ENCODE data around the gene TRIOBP.

Gene TRIOBP

DNA sequence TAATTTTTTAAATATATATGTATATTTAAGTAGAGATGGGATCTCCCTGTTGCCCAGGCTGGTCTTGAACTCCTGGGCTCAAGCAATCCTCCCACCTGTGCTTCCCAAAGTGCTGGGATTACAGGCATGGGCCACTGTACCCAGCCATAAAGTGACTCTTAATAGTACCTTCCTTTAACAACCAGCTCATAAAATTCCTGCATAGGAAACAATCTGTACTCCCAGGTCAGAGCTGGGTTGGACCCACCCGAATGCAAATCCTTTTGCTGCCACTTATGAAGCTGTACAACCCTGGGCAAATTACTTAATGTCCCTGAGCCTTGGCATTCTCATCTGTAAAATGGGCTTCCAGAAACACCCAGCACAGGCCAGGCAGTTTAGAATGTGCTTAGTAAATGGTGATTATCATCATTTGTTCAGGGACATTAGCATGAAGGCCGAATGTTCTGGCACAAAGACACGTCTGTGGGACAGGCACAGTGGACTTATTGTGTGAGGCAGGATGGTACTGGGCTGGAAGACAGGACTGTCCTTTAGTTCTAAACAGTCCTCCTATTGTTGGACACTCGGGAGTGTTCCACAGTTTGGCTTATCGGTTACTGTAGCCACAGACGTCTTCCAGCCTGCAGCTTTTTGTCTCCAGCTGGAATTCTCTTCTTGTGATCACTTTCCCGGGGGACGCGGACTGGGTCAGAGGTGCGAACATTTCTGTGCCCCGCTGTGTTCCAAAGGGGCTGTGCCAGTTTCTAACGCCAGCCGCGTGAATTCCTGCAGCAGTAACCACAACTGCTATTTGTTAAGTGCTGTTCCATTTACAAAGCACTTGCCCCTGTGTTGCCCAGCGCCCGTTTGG lies 32.4 kb upstream of the TRIOBP start:
- DNase-seq (ENCODE audit: low read depth, low spot score) = no peak

DNA sequence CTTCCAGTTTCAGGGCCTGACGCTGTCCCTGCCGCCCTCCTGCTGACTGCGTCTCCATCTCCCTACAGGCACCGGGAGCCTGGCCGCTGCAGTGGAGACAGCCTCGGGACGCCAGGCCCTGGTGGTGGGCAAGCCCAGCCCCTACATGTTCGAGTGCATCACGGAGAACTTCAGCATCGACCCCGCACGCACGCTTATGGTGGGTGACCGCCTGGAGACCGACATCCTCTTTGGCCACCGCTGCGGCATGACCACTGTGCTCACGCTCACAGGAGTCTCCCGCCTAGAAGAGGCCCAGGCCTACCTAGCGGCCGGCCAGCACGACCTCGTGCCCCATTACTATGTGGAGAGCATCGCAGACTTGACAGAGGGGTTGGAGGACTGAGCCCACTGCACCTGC lies 31.4 kb upstream of the TRIOBP start:
- no peak for DNase-seq (ENCODE audit: low read depth, low spot score)

DNA sequence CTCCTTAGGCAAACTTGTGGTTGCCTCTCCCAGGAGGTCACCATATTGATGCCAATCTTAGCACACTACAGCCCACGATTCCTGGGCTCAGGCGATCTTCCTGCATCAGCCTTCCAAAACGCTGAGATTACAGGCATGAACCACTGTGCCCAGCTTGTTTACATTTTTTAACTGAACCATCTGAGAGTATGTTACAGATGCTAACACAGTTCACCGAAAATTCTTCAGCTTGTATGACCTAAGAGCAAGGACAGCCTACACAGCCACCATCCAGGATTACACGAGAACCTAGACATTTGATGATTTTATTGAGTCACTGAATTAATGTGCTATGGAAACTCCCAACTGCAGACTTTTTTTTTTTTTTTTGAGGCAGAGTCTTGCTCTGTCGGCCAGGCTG lies 27.3 kb upstream of the TRIOBP start:
- no peak for DNase-seq (ENCODE audit: low read depth, low spot score)

DNA sequence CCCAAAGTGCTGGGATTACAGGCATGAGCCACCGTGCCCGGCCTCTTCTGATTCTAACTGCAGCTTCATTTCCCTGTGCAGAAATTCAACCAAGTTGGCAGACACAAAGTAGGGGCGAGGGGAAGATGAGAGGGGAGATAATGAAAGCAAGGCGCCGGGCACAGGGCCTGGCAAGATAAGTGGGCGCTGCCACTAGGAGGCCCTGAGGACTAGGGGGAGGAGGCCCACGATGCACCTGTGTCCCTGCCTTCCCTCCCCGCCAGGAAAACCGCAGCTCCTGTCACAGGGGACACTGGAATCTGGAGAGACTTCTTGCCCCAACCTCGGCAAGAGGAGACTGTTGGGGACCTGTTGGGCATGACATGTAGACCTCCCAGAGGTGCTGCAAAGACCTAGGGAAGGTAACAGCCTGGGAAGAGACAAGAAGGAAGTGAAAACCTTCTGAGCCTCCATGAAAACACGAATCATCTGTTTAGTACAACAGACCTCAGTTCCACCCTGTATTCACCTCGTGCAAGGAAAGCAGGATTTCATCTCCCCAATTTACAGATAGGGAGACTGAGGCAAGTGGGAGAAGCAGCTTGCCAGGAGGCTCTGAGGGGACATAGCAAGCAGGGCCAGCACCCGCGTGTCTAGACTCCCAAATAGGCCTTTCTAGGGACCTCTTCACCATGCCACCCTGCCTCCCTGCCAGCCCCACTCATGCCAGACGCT lies 24.5 kb upstream of the TRIOBP start:
- DNase-seq (ENCODE audit: low read depth, low spot score) = no peak

DNA sequence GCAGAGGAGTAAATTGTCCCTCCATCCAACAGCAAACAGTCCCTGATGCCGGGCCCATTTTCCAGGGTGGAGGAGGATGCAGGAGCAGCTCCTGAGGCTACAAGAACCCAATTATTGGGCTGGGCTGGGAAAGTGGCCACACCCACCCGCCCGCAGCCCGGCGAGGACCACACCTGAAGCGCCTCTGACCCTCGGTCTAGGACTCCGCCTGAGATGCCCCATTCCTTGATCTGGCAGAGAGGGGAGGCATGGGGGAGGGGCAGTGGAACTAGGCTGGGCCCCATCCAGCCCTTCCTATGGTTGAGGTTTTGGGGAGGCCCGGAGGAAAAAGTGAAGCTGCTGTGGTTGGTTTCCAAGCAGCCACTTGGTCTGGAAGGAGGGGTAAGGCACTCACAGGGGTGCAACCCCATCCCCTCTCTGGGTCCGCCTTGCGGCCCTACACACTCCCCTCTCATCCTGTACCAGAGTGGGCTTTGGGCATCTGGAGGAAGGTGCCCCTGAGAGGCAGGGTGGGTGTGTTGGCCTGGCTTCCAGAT lies 23.9 kb upstream of the TRIOBP start:
- DNase-seq (ENCODE audit: low read depth, low spot score) = no peak

DNA sequence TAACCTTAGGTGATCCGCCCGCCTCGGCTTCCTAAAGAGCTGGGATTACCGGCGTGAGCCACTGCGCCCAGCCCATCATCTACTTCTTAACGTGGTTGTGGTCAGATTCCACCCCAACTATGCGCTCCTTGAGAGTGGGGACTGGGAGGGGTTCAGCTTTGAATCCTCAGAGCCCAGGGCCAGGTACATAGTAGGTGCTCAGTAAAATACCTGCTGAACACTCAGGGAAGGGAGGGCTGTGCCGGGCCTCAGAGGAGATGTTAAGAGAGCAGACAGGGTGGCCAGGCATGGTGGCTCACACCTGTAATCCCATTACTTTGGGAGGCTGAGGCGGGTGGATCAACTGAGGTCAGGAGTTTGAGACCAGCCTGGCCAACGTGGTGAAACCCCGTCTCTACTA lies 22.6 kb upstream of the TRIOBP start:
- no peak for DNase-seq (ENCODE audit: low read depth, low spot score)

DNA sequence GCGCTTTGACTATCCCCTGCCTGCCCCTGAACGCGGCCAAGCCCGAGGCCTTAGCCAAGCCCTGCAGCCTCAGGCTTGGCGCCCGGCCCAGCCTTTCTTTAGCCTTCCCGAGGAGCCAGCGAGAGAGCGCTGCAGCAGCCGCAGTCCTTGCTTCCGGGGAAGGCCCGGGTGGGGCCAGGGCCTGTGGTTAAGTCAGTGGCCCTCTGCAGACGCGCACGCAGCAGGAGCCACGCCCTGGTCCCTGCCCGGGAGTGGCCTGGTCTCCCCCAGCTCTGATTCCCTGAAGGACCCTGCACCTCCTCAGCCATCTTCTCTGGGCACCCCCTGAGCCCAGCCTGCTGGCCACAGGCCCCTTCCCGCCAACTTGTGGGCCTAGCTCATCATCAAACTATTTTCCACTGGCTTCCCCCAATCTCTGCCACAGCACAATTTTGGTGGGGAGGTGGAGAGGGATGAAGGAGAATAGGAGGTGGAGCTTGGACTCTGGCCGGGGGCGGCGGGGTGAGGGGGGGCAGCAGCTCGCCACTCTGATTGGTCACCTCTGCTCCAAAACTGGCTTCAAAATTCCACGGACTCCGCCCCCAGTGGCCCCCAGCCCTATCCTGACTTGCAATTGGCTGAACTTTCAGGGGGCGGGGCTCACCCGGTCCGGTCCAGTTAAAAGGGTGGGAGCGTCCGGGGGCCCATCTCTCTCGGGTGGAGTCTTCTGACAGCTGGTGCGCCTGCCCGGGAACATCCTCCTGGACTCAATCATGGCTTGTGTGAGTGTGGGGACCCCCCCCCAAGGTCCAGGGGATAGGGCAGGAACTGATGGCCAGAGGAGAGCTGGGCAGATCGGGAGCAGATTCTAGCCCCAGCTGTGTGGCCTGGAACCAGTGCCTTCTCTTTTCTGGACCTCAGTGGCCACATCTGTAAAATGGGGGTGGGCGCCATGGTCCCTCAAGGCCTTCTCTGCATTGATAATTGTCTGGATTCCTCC lies 21.6 kb upstream of the TRIOBP start, which contains the start of gene LGALS1:
Gene LGALS1, plus strand, starts transcription at position 686 of the 979 bp plus-strand sequence. Its CDS starts 67 bp downstream, at position 753.
- peak; percentile 91 for DNase-seq (ENCODE audit: low read depth, low spot score)

DNA sequence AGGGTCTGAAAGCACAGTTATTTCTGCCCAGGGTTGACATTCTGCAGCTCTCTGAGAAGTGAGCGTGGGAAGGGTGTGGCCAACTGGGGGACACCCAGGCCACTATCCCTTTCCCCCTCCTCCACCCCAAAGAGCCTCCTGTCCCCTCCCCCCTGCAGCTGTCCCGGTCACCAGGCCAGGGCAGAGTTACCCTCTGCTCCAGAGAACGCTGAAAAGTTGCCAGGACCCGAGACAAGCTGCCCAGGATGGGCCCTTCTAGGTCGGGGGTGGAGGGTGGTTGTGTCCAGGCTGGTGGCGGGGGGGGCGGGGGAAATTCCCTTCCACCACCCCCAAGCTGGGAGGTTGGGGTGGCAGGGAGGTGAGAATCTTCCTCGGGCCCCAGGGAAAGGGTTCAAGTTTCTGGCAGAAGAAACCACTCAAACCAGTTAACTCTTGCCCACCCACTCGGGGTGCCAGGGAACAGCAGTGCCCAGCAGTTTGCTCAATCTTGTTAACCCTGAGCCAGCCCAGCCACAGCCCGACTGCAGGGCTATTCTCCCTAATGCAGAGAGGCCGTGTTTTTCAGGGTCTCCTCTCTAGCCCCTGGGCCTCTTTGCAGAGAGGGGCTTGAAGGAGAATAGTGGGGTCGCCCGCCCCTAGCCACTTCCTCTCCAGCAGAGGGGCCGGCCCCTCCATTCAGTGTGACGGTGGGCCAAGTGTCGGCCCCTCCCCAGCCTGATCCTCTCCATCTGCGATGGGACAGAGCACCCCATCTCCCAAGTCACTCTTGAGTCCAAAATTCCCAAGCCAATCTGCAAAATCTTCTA lies 20.7 kb upstream of the TRIOBP start:
- no peak for DNase-seq (ENCODE audit: low read depth, low spot score)

DNA sequence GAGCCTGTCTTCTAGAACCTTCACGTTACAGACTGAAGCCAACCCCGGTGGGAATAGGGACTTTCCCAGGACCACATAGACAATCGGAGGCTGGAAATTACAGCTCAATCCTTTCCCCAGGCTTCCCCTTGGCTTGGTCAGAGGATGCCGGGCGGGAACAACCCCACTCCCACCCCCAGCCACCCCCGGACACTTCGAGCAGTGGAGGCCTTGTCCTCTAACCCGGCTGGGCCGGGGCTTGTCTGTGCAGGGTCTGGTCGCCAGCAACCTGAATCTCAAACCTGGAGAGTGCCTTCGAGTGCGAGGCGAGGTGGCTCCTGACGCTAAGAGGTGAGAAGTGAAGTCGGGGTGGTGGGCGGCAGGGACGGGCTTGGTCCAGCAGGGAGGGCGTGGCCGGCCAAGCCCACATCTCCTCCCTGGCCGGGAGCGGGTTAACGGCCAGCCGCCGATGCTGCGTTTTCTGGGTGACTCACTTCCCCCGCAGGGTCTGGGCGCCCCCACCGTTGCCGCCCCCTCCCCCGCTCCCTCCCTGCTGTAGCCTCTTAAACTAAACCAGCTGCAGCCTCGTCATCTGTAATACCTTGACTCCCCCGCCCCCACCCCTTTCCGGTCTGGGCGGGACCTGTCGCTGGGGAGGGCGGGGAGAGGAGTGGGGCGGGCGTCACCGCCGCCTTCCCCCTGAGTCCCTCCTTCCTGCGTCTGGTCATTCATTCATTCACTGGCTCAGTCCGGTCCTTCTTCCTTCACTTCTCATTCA lies 19.9 kb upstream of the TRIOBP start:
- DNase-seq (ENCODE audit: low read depth, low spot score) = peak; percentile 92

DNA sequence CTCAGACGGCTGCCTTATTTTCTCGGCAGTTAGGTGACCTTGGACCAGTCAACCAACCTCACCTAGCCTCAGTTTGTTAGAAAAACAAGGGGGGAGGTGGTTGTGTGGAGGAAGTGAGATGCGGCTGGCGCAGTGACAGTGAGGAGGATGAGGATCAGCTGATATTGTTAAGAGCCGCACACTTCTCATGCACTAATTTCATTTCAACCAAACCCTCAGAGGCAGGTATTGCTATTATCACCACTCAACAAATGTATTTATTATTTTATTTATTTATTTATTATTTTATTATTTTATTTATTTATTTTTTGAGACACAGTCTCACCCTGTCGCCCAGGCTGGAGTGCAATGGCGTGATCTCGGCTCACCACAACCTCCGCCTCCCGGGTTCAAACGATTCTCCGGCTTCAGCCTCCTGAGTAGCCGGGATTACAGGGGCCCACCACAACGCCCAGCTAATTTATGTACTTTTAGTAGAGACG lies 19.3 kb upstream of the TRIOBP start:
- DNase-seq (ENCODE audit: low read depth, low spot score) = no peak

DNA sequence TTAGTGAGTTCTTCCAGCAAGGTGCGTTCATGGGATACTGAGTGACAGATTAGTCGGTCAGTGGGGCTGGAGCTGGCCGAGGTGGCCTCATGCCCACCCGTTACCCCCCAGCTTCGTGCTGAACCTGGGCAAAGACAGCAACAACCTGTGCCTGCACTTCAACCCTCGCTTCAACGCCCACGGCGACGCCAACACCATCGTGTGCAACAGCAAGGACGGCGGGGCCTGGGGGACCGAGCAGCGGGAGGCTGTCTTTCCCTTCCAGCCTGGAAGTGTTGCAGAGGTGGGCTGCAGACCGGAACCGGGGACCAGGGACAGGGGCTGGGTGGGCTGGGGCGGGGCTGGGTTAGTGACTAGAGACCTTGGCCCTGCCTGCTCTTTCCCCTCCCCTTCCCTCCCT lies 18.5 kb upstream of the TRIOBP start:
- DNase-seq (ENCODE audit: low read depth, low spot score) = no peak

DNA sequence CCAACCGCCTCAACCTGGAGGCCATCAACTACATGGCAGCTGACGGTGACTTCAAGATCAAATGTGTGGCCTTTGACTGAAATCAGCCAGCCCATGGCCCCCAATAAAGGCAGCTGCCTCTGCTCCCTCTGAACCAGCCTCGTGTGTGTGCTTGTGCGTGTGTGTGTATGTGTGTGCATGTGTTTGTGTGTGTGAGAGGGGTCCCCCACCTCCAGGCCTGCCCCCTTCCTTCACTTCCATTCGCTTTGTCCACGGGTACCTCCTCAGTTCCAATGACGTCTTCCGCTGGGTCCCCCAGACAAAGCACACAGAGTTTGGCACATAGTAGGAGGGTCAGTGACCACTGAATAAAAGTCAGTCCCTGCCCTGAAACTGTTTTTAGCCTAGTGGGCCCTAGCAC lies 17.2 kb upstream of the TRIOBP start:
- no peak for DNase-seq (ENCODE audit: low read depth, low spot score)

DNA sequence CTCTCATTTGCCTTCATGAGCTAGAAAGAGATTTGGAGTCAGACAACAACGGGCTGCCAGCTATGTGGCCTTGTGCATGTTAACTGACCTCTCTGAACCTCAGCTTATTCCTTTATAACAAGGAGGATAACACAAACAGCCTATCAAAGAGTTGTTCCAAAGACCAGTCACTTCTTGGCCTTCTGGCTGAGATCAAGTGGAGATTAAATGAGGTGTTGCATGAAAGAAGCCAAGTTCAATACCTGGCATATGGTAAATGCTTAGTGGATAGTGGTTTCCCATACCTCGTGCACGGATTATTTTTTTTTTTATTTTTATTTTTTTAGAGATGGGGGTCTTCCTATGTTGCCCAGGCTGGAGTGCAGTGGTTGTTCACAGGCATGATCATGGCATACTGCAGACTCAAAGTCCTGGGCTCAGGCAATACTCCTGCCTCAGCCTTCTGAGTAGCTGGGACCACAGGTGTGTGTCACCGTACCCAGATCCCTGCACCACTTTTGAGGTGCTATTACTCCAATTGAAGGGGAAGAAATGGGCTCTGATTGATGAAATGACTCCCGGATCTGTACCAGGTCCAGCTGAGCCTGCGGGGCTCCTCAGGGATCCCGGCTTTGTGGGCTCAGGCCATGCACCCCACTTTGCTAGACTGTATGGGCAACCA lies 16.5 kb upstream of the TRIOBP start:
- no peak for DNase-seq (ENCODE audit: low read depth, low spot score)

DNA sequence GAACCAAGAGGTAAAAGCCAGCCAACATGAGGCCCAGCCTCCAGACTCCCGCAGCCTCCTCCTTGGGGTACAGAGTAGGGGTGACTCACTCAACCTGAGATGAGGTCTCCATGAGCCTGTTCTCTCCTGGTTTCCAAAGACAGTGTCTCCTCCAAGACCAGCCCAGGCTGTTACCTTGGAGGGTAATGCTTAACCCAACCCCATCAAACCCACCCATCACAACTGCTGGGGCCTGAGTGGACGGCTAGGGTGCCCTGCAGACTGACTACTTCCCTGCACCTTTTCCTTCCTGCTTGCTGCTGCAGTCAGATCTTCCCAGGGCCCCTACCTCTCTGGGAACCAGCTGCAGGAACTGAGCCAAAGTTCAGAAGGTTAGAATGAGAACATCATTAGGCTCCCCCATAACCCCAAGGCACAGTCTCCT lies 15.8 kb upstream of the TRIOBP start:
- no peak for DNase-seq (ENCODE audit: low read depth, low spot score)

DNA sequence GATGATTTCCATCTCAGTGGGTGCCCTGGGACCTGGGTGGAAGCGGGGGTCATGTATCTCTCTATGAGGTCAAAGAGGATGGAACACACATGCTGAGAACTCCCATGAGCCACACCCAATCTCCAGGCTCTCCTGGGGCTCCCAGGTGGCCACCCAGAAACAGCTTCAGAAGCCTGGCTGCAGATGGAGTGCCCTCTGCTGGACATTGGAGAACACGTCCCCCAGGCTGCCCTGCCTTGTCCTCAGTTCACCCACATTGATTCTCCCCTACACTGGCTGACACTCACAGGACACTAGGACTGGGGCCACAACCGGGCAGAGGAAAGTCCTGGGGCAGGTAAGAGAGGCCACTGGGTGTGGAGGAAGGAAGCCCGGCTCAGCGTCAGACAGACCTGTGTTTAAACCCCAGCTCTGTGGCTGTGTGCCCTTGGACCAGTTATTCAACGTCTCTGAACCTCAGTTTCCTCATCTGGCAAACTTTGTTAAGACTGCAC lies 15.2 kb upstream of the TRIOBP start:
- DNase-seq (ENCODE audit: low read depth, low spot score) = no peak

DNA sequence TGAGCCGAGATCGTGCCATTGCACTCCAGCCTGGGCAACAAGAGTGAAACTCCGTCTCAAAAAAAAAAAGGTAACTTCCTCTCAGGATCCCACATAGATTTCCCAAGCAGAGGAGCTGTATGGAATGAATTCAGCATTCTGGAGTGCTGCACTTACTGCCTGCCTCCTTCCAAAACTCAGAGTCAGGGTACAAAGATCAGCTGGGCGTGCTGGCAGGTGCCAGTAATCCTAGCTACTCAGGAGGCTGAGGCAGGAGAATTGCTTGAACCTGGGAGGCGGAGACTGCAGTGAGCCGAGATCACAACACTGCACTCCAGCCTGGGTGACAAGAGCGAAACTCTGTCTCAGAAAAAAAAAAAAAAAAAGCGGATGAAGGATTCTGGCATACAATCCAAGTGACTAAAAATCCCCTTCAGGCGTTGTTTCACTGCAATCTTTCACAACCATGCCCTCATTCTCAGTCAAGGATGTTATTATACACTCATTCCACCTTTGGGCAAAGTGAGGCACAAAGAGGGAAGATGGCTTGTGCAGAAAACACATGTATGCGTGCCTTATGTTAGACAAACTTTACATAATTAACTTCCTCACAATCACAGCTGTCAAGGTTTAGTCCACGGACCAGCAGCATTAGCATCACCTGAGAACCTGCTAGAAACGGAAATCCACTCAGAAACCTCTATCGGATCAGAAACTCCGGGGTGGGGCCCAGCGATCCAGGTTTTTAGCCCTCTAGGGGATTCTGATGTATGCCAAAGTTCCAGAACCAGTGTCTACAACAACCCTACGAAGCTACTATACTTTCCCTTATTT lies 11.8 kb upstream of the TRIOBP start:
- no peak for DNase-seq (ENCODE audit: low read depth, low spot score)

DNA sequence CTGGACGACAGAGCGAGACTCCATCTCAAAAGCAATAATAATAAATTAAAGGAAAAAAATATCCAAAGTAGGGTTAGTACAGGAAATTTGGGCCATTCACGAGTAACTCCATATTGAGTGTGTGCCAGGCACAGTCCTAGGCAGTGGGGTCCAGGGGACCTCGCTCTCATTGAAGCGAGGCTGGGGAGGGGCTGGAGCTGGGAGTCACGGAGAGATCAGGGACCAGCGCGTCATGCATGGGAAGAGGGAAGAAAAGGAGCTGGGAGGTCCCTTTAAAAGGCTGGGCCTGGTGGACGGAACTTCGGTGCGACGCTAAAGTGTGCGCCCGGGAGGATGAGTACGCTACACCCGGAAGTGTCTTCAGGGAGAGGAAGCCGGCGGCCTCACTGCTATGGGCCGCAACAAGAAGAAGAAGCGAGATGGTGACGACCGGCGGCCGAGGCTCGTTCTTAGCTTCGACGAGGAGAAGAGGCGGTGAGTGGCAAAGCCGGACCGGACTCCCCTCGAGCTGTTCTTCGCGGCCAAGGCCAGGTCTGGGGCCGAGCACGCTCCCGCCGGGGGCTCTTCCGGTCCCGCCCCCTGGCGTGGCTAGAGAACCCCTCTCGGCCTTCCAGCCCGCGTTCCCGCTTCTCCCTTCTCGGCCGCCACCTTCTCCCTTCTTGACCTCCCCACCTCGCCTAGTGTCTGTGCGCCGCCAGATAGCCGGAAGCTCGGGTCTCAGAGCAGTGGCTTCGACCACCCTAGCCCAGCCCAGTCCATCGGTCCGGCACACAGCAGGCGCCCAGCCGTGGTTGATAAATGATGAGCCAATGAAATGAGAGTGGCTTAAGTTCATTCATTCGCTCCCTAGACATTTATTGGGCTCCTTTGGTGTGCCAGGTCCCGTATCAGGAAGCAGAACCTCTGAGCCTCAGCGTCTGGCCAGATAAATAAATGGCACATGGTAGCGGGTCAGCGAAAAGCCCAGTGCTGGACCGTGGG lies 10.6 kb upstream of the TRIOBP start, which contains the start of gene NOL12:
Gene NOL12, plus strand, starts transcription at position 342 of the 981 bp plus-strand sequence. Its CDS starts 50 bp downstream, at position 392.
- DNase-seq (ENCODE audit: low read depth, low spot score) = no peak
